ENCODE results near the gene UNC119.

UNC119 gene

DNA sequence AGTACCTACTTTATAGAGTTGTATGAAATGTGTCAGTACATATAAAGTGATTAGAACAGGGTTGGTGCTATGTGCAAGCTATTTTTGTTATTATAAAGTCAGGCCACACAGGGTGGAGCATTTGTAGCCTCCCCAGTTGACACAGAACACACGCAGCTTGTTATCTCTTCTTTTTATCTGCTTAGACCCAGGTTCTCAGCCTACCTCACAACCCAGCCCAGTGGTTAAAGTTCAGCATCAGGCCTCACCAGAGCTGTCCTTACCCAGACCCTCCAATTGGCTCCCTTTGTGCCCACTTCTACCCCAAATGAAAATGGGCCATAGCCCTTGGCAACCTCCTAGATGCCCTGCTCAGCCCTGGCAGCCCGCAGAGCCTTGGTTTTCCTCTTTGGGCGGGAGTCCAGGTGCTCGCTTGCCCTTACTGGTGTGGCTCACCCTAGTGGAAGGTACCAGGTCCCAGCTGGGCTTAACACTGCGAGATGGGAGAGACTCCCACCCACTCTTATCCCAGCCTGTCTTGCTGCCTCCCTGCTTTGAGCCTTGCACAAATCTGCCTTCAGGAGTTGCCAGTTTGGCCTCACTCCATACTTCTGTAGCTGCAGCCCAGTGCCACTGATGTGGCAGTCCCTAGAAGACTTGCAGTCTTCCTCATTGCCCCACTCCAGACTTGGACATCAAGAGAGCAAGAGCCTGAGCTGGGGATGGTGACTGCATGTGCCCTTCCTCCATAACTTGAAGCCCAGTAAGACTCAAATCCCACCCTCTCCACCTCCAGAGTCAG lies 20.0 kb upstream of the UNC119 start:
- no peak for DNase-seq

- peak; percentile 86 for DNase-seq
Observed at GRCh38 chr17:28571361-28572122, 19.1 kb upstream of the UNC119 start, which contains the start of gene PIGS. PIGS (minus strand) TSS chr17:28571524; CDS start chr17:28571496, 28 bp downstream.

DNA sequence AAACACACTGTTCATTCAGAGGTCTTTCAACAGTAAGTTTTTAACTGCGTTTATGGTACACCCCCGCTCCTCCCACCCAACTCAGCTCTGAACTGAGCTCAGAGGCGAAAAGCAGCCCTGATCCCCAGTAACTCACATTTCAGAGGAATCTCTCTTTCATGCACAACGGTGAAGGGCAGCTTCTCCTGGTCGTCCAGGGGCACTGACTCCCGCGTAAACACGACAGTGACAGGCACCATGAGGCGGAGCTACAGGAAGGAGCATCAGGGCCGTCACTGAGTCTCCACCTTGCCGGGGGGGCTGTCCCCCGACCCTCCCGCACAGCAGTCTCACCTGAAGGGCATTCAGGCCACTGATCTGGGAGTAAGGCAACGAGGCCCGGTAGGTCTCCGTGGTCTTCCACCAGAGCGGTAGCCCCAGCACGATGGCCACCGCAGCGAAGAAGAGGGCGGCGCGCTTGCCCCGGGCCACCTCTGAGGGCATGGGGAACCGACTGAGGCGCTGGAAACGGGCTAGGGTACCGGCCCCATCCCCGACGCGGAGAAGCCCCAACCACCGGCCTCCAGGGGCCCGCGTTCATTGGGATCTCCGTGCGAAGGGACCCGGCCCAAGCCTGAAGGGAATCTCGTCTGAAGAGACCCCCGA lies 18.4 kb upstream of the UNC119 start:
- DNase-seq, result peak; percentile 26

GRCh38 chr17:28569446-28569845 lies 17.0 kb upstream of the UNC119 start:
- DNase-seq, result no peak

DNA sequence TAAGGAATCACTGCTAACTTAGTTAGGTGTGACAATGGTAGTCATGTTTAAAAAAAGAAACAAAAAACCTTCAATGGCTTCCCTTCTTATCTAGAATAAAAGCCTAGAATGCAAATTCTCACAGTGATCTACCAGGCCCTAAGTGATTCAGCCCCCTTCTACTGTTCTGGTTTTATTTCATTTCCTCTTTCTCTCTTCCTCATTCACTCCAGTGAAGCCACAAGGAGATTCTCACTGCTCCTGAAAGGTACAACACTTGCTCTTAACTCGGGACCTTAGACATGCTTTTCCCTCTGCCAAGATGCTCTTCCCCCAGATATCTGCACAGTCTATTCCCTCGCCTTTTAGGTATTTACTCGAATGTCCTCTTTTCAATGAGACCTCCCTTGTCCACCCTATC lies 15.2 kb upstream of the UNC119 start:
- DNase-seq, result no peak

GRCh38 chr17:28563475-28563874 lies 11.1 kb upstream of the UNC119 start:
- DNase-seq, result no peak

- DNase-seq, result no peak
Observed at GRCh38 chr17:28555022-28555421, 2.6 kb upstream of the UNC119 start.

DNA sequence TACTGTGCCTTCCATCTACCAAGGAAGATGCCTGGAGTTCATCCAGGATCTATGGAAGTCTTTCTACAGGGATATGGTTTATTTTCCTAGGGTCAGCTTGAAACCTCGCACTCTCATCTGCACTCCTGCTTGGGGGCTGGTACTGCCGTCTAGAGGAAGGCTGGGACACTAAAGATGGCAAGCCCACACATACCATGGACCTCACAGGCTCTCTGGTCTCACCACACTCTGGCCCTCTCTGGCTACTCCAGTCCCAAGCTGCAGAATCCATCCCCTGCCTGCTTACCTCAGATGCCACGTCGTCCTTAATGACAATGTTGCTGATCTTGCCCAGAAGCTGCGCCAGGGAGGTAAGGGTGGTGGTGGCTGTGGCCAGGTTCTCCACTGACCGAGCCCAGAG lies 2.1 kb upstream of the UNC119 start:
- no peak for DNase-seq

DNA sequence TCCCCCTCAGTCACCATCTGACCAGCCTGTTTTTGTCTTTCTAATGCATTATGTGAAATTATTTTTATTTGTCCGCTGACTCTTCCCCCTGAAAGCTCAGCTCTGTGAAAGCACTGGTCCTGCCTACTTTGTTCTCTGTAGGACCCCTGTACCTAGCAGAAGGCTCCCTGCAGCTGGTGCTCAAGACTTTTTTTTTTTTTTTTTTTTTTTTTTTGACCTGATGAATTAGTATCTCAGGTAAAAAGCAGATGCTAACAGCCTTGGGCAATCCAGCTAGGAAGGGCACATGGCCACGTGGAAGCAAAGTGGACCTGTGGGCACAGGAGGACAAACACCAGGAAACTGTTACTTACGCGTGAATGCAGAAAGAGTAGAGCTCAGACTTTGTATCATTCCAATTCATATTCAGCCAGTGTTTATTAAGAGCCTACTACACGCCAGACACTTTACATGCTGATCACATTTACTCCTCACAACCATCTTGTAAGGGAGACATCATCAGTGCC lies 629 bp upstream of the UNC119 start:
- DNase-seq, result no peak

- DNase-seq, result no peak
Observed at GRCh38 chr17:28551421-28552175, 826 bp downstream of the UNC119 start.

DNA sequence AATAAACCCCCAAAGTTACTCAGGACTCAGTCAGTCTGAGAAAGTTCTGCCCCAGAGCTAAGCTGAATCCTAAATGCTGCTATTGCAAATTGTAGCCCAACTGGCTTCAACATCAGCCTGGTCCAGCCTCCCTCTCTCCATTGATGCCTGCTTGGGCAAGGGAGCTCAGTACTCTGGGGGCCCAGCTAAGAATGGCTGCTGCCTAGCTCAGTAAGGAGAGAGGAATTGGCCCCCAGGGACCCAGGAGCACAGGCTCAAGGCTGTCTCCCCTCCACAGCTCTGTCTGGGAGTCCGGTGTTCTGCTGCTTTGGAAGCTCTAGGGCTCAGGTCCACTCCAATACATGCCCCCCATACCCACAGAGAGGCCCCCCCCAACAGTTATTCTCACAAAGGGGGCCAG lies 1.6 kb downstream of the UNC119 start:
- no peak for DNase-seq

DNA sequence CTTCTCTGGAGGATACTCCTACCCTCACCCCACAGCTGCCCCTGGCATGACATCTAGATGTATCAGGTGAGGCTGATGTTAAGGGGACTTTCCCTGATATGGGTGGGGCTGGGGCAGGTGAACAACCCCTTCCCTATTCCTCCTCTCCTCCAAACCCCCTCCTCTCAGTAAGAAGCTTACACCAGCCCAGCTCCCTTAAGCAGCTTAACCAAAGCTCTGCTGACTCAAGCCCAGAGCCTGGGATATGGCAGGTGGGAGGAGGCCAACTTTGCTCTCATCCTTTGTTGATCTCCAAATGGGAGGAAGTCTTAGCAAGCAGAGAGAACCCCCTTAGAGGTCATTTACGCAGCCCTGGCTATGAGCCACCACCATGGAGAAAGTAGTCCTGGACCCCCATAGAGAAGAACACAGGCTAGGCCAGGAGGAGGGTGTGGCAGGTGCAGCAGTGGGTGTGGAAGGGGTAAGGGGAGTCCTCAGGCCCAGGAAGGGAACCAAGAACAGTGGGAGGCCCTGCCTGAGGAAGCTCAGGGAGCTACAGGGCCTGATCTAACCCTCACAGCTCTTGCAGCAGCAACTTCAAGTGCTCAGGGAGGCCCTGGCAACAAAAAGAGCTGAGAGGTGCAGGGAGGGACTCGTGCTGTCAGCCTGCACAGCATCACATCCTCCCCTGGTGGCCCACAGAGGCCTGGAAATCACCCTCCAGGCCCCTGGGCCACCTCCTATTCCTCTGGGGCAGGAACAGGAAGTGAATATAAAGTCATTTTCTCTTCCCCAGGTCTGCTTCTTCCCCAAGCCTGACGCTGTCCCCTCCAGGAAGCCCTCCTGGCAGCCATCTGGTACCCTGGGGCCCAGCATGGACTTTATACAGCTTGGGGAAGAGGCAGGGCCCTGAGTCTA lies 2.9 kb downstream of the UNC119 start:
- no peak for DNase-seq

DNA sequence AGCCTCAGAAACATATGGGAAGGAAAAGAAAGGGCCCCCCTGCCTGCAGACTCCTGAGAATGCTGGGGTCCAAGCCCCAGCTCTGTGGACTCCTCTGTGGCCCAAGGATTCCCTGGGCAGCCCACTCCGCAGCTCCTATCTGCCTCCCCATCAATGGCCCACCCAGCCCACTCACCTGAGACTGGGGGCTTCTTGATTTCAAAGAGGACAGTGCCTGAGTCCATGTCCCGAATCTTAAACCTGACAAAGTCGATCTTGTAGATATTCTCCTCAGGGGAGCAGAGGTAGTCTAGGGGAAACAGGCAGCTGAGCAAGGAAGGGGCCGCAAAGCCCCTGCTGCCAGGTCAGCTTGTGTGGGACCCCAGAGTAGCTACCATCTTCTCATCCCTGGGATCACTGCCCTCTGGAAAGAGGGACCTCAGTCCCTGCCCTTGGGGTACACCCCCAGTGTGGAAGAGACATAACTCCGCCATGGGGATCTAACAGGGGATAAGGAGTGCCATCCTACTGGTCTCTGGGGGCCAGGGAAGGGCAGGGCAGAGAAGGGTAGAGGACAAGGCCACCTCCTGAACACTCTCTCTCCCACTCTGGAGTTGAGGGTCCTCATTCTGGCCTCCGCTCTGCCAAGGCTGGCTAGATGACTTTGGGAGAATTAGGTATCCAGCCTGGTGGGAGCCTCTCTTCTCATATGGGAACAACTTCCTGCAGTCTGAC lies 3.9 kb downstream of the UNC119 start:
- DNase-seq, result no peak

DNA sequence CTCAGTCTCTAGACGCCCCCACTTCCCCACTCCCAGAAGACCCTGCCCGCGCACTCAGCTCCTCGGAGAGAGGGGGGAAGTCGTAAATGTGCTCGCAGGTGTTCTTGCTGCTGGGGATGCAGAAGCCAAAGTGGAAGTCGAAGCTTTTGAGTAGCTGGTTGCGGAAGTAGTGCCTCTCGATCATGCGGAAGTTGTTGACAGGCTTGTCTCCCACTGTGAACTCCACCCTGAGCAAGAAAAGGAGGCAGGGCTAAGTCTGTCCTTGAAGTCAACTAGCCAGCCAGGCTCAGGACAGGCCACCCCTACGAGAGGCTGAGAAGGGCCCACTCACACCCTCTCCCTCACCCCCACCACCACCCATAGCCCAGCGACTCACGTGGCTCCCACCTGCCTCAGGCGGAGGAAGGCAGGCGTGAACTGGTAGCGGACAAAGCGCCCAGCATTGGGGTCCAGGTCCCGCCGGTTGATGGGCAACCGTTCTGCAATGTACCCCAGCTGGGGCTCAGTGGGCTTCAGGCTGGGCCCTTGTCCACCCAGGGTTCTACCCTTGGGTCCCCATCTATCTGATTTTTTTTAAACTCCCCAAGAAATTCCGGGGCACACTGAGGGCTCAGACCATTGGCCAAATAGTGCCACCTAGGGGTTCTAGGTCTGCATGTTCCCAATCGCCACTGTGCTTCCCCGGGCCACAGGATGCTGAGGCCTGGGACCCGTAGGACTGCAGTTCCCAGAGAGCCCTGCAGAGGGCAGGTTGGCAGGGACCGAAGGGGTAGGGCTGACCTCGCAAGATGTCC lies 4.6 kb downstream of the UNC119 start:
- peak; percentile 45 for DNase-seq

DNA sequence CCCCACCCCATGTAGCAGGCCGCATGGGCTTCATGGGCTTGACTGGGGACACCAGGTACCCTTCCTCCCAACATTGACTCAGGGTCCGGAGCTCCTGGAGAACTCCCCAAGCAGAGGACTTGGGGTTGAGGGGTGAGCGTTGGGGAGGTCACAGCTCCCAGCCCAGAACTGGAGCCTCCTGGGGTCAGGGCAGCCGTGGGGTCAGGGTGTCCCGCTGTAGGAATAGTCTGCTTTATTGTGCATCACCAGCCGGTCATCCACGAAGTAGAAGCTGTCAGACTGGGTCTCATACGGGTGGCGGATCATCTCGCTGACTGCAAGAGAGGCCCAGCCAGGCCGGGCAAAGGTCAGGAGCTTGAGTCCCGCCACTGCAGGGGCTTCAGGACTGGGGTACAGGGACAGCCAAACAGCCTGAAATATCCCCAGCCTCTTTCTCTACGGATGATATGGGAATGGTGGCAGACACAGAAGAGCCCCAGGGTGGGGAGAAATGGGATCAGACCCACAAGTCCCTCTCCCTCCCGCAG lies 5.3 kb downstream of the UNC119 start:
- no peak for DNase-seq

DNA sequence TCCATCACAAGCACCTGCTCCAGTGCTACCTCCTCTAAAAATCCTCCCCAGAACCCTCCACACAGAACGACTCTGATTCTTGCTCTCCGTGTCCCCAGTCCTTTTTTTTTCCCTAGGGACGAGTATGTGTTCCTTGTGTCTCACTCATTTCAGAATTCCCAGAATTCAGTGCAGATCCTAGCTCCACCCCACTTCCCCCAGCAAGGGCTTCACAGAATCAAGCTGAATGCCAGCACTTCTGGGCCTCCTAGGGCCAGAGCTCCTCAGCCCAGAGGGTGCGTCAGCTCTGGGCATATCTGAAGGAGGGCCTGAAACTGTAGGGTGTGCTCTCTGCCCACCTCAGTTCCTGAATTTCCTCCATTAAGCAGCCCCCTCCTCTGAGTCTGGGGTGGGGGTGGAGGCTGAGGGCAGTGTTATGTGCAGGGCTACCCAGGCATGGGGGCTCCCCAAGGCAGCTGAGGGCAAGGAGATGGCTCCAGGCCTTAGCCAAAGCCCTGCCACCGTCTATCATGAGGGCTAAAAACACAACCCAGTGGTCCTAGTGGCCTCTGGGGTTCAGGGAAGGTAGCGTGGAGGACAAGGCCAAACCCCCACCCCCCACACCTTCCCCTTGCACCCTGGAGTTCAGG lies 6.5 kb downstream of the UNC119 start:
- no peak for DNase-seq

DNA sequence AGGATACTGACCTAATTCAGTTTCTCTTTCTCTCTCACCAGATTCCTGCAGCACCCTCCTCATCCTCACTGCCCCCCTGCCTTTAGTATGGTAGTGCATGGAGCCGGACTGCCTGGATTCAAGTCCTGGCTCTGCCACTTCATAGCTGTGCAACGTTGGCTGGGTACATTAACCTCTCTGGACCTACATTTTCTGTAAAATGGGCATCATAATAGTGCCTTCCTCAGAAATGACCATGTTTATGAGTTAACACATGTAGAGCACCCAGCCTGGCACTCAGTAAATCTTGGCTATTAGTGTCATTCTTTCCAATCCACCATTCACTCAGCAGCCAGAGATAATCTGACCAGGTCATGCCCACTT lies 7.3 kb downstream of the UNC119 start:
- no peak for DNase-seq

- no peak for DNase-seq
Observed at GRCh38 chr17:28544402-28545140, 7.9 kb downstream of the UNC119 start.

DNA sequence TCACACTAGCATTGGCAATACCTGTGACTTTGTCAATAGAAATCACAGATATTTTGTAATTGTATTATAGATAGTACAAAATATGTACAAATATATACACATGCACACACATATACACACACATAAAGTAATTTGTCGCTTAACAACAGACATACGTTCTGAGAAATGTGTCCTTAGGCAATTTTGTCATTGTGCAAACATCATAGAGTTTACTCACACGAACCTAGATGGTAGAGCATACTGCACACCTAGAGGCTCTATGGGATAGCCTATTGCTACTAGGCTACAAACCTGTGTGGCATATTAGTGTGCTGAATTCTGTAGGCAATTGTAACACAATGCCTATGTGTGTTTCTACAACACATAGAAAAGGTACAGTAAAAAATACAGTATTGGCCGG lies 11.0 kb downstream of the UNC119 start:
- no peak for DNase-seq
